Esophagus (tissue), 2 donors: ENCODE data around the gene ATP2B2. TPM values are rescaled to one million over a fixed set of nuclear protein-coding genes. Genes with fewer than 3 reads are reported as not detected.
"Not testable (repeated sequence)": the region's sequence is repeated elsewhere in the genome, so short reads cannot be mapped to it uniquely, and the experiment has no call there.

Experiments used
- H3K27ac ChIP-seq, 2 donors: one replicate each; pipeline ENCODE4 v1.5.1; 2013; ENCODE audit warnings: low read depth in 2 of 2, mild to moderate bottlenecking in 2 of 2, inconsistent platforms in 1 of 2, low read length in 1 of 2, moderate library complexity in 1 of 2
- H3K27me3 ChIP-seq, 2 donors: one replicate each; pipeline ENCODE4 v1.6.1; 2013; ENCODE audit warnings: low read length in 2 of 2, control low read depth in 1 of 2, mild to moderate bottlenecking in 1 of 2; ENCODE audit not compliant: insufficient read depth in 2 of 2, control insufficient read depth in 1 of 2
- H3K36me3 ChIP-seq, 2 donors: one replicate each; pipeline ENCODE4 v1.6.1; 2013; ENCODE audit warnings: low read length in 1 of 2; ENCODE audit not compliant: control insufficient read depth in 2 of 2, insufficient read depth in 2 of 2
- H3K4me1 ChIP-seq, 2 donors: one replicate each; pipeline ENCODE4 v1.6.1; 2013; ENCODE audit warnings: low read length in 1 of 2; ENCODE audit not compliant: control insufficient read depth in 2 of 2, insufficient read depth in 2 of 2
- H3K4me3 ChIP-seq, 2 donors: one replicate each; pipeline ENCODE4 v1.5.1; 2013; ENCODE audit warnings: low read length in 2 of 2, mild to moderate bottlenecking in 2 of 2, low read depth in 1 of 2, moderate library complexity in 1 of 2
- H3K9me3 ChIP-seq, 2 donors: one replicate each; pipeline ENCODE4 v1.6.1; 2013; ENCODE audit warnings: mild to moderate bottlenecking in 2 of 2, low read depth in 1 of 2, low read length in 1 of 2, moderate library complexity in 1 of 2; ENCODE audit not compliant: control insufficient read depth in 2 of 2, insufficient read depth in 1 of 2
- WGBS, 2 donors: extraction: QIAGEN DNeasy Blood & Tissue Kit; methylation state at CpG; one replicate each; pipeline ENCODE4 v1.1.7; 2013; 5-methylcytosine and 5-hydroxymethylcytosine counted together
- polyA plus RNA-seq, 2 donors: library from polyadenylated mRNA; stranded (reverse); fragments of 200-250 nt; gene quantifications; one replicate each; pipeline ENCODE4 v1.2.3, GENCODE V29; 2013
- donor health status: healthy with polysubstance abuse.
- donor health status: Bipolar disorder and iron deficiency.

The ATP2B2 gene
- polyA plus RNA-seq, 2 donors, result 0.06 to 0.08 TPM

DNA sequence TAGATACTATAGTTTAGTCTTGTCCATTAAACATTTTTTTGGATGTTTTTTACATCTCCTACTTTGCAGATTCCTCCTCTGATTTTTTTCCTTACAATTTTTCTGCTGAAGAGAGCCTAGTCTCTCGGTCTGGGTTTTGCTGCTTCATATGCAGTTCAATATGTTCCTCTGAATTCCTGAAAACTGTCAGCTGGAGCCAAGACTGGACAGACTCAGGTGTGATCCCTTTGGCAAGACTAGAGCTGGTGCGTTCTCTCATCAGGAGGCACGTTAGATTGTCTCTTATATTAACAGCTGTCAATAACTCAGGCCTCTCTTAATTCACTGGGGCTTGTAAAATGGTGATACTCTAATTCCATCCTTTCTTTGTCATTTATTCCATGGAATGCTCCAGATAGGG is 199.2 kb downstream of the ATP2B2 start:
- no peaks in the 10 kb centered on the region for H3K27me3 ChIP-seq
- no peak overlapping the region for H3K4me3 ChIP-seq
- H3K36me3 ChIP-seq, result peaks cover 34 to 36% of the 10 kb centered on the region in 2 donors
- H3K9me3 ChIP-seq, result no peaks in the 10 kb centered on the region
- no peaks in the 10 kb centered on the region for H3K4me1 ChIP-seq
- 92% methylated on average over 3 of the region's 3 CpGs for WGBS, 2 donors
- no peak overlapping the region for H3K27ac ChIP-seq

DNA sequence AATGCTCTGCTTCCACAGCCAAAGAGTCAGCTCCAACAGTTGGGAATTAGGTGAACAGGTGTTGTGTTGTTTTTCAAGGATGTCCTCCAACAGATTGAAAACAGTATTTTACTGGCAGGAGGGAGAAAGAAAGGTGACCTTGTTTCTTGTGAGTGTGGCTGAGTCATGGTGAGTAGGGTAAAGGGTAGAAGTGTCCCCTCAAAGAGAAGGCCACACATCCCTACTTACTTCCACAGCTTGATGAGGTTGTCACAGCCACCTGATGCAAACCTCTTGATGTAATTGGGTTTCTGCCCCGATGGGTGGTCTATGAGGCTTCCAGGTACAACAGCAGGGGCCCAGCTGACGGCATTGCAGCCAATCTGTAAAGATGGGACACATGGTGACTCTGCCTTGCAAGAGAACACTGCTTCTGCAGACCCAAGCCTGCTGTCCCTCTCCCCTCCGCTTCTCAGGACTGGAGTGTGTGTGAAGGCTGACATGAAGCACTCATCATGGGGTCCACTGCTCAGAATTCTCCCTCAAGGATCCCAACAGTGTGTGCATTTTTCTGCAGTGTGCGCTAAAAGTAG is 200.0 kb downstream of the ATP2B2 start:
- H3K27ac ChIP-seq, result no peak overlapping the region
- no peaks in the 10 kb centered on the region for H3K4me1 ChIP-seq
- no peaks in the 10 kb centered on the region for H3K9me3 ChIP-seq
- no peaks in the 10 kb centered on the region for H3K27me3 ChIP-seq
- 95 to 96% methylated on average over 4 of the region's 4 CpGs for WGBS, 2 donors
- peaks cover 40 to 42% of the 10 kb centered on the region in 2 donors for H3K36me3 ChIP-seq
- no peak overlapping the region for H3K4me3 ChIP-seq

DNA sequence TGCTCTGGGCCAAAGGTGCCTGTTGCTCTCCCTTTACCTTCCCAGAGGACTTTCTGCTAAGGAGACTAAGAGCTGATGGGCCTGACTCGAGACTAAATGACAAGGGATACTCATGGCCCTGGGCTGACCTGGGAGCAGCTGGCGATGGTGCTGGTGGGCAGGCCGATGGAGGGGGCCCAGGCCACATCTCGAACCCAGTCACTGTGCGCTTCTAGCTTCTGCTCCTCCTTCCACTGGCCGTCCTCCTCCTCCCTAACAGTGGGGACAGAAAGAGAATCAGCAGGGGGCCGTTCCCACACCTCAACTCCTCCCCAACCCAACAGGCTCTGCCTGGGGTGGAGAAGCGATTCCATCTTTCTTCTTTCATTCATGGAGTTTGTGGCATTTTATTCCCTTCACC is 200.5 kb downstream of the ATP2B2 start:
- Histone ChIP-seq H3K27ac (no peak overlapping the region), H3K9me3 (no peaks in the 10 kb centered on the region), H3K36me3 (peaks cover 45% of the 10 kb centered on the region in 2 donors), H3K4me1 (no peaks in the 10 kb centered on the region), H3K4me3 (no peak overlapping the region), H3K27me3 (no peaks in the 10 kb centered on the region)
- WGBS, 2 donors, result 92 to 95% methylated on average over 8 of the region's 8 CpGs

DNA sequence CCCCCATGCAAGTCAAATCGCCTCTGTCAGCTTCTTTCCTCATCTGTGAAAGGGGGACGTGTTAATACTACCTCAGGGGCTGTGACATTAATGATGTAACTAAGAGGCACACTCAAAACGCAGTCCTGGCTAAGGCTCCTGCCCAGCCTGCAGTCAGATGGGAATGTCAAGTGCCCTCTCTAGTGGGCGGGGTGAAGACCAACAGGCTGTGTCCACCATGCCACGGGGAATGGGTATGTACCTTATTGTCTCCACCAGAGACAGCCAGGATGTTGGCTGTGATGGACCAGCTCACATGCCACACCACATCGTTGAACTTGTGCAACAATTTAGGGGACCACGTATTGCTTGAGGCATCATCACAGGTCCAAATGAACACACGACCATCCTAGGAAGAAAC is 201.6 kb downstream of the ATP2B2 start:
- Histone ChIP-seq H3K9me3 (no peaks in the 10 kb centered on the region), H3K4me3 (no peak overlapping the region), H3K36me3 (peaks cover 46 to 48% of the 10 kb centered on the region in 2 donors), H3K4me1 (no peaks in the 10 kb centered on the region), H3K27ac (no peak overlapping the region), H3K27me3 (no peaks in the 10 kb centered on the region)
- WGBS, 2 donors, result 81 to 84% methylated on average over 8 of the region's 8 CpGs

DNA sequence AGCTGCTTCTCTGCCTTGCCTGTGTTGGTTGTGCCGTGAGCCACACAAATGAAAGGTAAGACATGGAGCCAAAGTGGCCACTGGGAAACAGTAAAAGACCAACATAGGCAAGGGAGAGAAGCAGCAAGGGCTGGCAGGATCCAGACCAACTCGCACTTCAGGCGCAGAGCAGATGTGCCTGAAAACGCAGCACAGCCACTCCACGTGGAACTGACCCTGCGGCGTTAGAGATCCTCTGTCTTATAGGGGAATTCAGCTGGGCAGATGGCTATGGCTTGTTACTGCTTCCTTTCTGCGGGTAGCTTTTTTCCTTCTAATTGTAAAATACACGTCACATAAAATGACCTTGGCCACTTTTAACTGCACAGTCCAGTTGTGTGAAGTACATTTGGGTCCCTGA is 202.3 kb downstream of the ATP2B2 start:
- H3K4me1 ChIP-seq, result no peaks in the 10 kb centered on the region
- H3K27ac ChIP-seq, result no peak overlapping the region
- H3K27me3 ChIP-seq, result no peaks in the 10 kb centered on the region
- peaks cover 46 to 48% of the 10 kb centered on the region in 2 donors for H3K36me3 ChIP-seq
- H3K4me3 ChIP-seq, result no peak overlapping the region
- no peaks in the 10 kb centered on the region for H3K9me3 ChIP-seq
- 89 to 91% methylated on average over 9 of the region's 9 CpGs for WGBS, 2 donors

DNA sequence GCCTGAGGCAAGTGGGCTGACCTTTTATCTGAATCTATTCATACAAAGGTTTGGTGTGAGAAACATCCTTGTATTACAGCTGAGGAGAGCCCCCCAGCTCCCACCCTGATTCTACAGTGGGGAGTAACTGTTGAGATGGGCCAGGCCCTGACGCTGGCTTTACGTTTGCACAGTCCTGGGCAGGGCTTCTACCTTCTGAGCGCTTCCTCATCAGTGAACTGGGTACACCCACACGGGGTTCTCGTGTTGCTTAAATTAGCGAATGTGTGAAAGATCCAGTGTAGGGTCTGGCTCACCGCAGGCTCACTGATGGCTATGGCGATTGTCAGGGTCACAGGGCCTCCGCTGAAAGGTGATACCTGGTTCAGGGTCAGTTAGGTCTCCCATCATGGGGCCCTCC is 205.3 kb downstream of the ATP2B2 start:
- H3K36me3 ChIP-seq, result peaks cover 38 to 39% of the 10 kb centered on the region in 2 donors
- 91 to 92% methylated on average over 9 of the region's 9 CpGs for WGBS, 2 donors

DNA sequence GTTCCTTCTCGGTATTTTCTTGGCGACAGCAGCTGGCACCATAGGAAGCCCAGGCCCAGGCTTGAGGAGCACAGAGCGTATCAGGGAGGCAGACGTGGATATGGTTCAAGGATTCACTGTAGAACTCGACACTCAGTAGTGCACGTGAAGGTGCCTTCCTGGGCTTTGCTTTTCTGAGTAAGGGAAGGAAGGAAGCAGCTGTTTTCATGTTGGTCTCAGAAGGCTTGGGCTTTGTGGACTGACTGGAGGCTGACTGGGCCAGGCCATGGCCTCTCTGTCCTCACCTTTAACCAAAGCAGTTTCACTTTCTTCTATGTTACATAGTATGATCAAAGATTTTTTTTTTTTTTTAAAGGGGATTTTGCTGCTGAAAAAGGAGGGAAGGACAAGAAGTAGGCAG is 205.7 kb downstream of the ATP2B2 start:
- H3K27ac ChIP-seq, result no peak overlapping the region

More for the DNA sequence above, 205.3 kb downstream of the ATP2B2 start:
- Histone ChIP-seq H3K4me3 (no peak overlapping the region), H3K27ac (no peak overlapping the region), H3K4me1 (no peaks in the 10 kb centered on the region), H3K27me3 (no peaks in the 10 kb centered on the region), H3K9me3 (no peaks in the 10 kb centered on the region)

DNA sequence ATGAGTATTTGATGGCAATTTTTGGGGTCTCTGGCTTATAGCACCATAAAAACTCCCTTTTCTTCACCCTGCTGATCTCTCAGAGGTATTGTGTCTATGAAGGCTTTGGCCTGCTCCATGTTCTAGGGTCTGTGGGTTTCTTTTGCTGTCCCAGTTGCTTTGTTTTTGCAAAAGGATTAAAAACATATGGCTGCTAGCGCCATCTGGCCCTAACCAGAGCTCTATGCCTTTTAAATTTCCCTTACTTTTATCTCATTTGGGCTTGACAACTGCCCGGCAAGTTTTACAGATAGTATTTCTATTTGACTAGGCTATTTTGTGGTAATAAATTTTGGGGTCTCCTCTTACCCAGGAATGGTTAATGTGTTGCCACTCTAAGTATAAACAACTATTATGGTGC is 206.2 kb downstream of the ATP2B2 start:
- 83 to 87% methylated on average over 2 of the region's 2 CpGs for WGBS, 2 donors
- Histone ChIP-seq H3K9me3 (no peaks in the 10 kb centered on the region), H3K4me3 (no peak overlapping the region), H3K36me3 (peaks cover 30 to 31% of the 10 kb centered on the region in 2 donors), H3K27ac (no peak overlapping the region), H3K4me1 (no peaks in the 10 kb centered on the region), H3K27me3 (no peaks in the 10 kb centered on the region)

More for the DNA sequence above, 205.7 kb downstream of the ATP2B2 start:
- Histone ChIP-seq H3K36me3 (peaks cover 35% of the 10 kb centered on the region in 2 donors), H3K9me3 (no peaks in the 10 kb centered on the region), H3K27me3 (no peaks in the 10 kb centered on the region), H3K4me3 (no peak overlapping the region), H3K4me1 (no peaks in the 10 kb centered on the region)
- 73 to 74% methylated on average over 6 of the region's 6 CpGs for WGBS, 2 donors

DNA sequence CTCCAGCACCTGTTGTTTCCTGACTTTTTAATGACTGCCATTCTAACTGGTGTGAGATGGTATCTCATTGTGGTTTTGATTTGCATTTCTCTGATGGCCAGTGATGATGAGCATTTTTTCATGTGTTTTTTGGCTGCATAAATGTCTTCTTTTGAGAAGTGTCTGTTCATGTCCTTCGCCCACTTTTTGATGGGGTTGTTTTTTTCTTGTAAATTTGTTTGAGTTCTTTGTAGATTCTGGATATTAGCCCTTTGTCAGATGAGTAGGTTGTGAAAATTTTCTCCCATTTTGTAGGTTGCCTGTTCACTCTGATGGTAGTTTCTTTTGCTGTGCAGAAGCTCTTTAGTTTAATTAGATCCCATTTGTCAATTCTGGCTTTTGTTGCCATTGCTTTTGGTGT is 207.3 kb downstream of the ATP2B2 start:
- not testable (repeated sequence) for H3K9me3 ChIP-seq, H3K27ac ChIP-seq, H3K27me3 ChIP-seq, H3K4me3 ChIP-seq, H3K4me1 ChIP-seq
- no CpG with 5 or more reads among the region's 1 CpG for WGBS, 2 donors
- peaks cover 22 to 23% of the 10 kb centered on the region in 2 donors for H3K36me3 ChIP-seq

DNA sequence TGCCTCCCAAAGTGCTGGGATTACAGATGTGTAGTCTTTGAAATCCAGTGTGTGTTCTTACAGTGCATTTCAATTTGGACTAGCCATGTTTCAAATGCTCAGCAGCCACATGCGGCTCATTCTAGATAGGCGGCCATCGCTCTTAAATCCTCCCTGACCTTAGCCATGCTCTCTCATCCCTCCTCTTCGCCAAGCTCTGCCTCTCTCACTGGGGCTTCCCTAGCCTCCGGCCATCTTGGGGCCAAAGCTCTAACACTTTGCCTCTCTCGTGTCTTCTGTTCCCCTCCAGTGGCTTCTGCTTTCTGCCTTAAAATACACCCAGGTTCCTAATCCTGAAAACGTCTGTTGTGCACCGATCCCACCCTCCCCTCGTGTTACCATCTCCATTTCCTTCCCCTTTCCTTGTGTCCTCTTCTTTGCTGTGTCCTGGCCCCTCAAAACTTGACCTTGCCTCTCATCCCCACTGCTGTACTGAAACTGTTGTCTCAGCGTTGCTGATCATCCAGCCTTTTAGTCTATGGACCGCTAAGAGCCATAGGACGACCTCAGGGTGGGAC is 211.3 kb downstream of the ATP2B2 start:
- H3K27ac ChIP-seq, result no peak overlapping the region
- no peaks in the 10 kb centered on the region for H3K4me1 ChIP-seq
- WGBS, 2 donors, result 89 to 90% methylated on average over 12 of the region's 12 CpGs
- H3K27me3 ChIP-seq, result no peaks in the 10 kb centered on the region
- H3K9me3 ChIP-seq, result no peaks in the 10 kb centered on the region
- peaks cover 4 to 10% of the 10 kb centered on the region in 2 donors for H3K36me3 ChIP-seq
- no peak overlapping the region for H3K4me3 ChIP-seq
